Measurements from ENCODE around the gene PRIMPOL.

- no peak for TF ChIP-seq CTCF (IDR thresholded peaks at IDR 0.05)
- no peak for TF ChIP-seq AR (CRISPR knock-in tag; IDR thresholded peaks at IDR 0.05)
Observed at GRCh38 chr4:184644553-184645307, 4.8 kb upstream of the PRIMPOL start.
